HG03575 (cell line): ENCODE data around the gene KDM4B.

Experiments
- ATAC-seq: cut with Tn5 transposase; IDR thresholded peaks from one replicate; pipeline ENCODE4 v1.9.1; 2021; ENCODE audit not compliant: unreplicated experiment, insufficient number of reproducible peaks, low FRiP score; ENCODE audit errors: extremely low read depth

Gene KDM4B

DNA sequence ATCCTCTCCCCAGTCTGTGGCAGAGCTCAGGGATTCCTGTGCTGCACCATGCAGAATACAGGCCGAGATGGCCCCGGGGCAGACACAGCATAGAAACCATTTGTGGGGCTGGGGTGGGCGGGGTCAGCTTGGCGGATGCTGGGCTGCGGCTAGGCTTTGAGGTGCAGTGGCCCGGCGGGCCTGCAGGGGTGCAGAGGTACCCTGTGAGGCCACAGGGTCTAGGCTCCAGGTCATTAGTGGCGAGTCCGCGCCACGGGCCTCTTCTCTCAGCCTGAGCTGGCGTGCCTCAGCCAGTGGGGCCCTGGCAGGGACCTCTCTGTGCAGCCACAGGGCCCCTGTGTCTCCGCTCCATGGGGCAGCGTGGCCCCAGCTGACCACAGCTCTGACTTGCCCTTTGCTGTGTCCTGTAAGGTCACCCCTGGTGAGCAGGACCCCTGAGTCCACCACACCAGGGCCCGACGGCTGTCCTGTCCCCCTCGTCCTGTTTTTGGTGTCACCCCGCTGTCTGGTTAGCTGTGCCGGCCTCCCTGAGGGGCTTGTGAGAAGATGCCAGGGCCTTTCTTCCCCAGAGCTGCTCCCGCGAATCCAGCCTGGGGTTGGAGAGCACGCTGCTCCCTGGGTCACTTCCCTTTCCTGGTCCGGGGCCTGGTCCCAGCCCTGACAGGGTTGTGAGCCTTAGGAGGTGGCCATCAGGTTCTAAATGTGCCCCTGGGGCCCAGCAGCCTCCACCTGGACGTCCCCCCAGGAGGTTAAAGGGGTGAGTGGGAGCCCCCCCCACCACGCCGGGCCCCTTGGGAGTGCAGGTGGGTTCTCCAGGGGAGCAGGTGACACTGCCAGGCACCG is 12.1 kb downstream of the KDM4B start:
- ATAC-seq = no peak

DNA sequence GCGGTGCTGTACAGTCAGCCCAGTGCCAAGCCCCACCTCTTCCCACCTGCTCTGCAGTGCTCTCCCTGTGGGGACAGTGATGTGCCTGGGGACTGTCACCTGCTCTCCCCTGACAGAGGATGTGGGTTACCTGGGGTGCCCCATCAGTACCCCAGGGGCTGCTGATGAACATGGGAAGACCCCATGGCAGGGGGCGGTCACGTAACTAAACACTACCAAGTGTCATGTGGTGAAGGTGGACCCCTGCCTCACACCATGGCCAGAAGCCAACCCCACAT is 12.7 kb downstream of the KDM4B start:
- no peak for ATAC-seq

DNA sequence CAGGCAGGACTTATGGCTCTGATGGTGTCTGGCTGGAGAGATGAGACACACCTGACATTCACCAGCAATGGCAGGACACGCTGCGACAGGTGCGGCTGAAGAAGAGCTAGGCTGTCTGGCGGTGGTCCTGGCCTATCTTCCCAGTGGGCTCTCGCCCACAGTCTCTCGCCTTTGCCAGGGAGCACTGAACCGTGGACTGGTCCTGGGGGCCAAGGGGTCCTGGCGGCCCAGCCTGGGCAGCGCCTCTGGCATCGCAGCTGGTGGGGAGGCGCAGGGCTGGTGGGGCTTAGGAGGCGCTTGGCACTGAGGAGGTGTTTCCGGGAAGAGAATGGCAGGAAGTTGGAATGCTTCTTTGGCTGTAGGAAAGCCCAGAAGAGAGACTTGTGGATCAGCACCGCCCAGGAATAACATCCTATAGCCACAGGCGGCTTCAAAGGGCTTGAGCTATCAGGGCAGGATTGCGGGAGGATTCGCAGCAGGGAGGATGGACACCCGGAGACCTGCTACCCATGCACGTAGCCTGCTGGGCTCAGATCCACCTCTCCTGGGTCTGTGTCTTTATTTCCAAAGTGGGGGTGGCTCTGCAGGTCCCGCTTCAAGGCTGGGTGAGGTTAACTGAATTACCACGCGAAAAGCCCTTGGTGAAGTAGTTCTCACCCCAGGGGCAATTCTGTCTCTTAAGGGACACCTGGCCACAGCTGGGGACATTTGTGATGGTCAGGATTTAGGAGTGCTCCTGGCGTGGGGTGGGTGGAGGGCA is 14.6 kb downstream of the KDM4B start:
- no peak for ATAC-seq

DNA sequence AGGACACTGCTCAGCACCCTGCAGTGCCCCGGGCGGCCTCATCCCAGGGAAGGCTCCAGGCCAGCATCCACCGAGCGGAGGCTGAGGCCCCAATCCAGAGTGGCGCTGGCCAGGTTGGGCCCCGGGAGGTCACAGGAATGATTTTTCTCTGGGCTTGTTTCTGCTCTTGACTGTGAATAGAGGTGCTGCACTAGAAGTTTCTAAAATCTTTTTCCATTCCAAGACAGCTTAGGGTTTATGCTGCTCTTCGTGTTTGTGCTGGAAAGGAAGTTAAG is 15.1 kb downstream of the KDM4B start:
- no peak for ATAC-seq

DNA sequence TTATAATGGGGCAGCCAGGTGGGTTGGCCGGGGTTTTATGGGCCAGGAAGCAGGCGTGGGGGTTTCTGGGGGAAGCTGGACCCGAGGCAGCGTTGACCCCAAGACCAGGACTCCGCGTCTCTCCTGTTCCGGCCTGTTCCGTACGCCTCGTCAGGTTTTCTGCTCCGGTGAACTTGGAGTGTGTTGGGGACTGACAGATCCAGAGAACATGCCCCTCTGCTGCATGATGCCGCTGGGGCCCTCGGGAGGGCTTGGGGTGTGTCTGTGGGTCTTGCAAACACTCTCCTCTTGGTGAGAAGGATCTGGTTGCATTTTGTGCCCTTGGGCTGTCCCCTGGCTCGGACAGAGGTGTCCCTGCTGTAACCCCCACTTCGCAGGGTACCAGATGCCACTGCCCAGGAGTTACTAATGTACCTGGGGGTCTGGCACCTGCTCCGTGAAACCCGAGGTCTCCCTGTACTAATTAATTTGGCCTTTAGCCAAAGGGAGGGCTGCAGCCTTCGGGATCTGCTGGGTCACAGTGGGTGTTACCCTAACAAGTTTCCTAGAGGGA is 15.6 kb downstream of the KDM4B start:
- ATAC-seq = no peak

DNA sequence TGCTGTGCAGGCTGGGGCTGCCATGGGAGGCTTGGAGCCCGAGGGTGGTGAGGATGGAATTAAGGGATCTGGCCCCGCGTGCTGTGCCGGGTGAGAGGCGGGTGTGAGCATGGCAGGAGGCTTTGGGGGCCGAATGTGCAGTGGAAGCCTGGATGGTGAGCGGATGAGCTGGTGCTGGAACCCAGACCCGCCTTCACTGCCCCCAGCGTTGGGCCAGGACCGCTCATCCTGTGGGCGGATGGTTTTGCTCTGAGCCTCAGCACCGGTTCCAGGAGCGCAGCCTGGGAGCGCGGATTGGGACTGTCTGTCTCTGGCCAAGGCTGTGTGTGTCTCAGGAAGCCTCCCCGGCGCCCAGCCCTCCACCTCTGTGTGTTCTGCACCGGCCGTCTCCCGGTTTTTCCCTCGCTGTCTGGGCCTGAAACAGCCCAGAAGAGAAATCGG is 16.7 kb downstream of the KDM4B start:
- ATAC-seq = no peak

DNA sequence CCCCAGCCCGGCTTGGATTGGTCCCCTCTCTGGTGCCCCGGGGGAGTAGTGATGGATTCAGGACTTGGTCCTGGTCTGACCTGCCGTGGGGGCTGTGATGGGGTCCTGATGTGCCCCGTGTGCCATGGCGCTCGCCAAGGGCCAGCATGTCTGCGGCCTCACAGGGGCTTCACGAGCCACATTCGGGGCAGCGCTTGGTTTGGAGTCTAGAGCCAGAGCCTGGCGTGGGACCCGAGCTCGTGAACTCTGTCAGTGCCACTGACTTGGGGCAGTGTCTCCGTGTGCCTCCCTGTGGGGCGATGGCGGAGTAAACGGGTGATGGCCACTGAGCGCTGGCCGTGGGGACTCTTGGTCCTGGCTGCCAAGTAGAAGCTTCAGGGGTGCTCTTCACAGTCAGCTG is 17.1 kb downstream of the KDM4B start:
- no peak for ATAC-seq

DNA sequence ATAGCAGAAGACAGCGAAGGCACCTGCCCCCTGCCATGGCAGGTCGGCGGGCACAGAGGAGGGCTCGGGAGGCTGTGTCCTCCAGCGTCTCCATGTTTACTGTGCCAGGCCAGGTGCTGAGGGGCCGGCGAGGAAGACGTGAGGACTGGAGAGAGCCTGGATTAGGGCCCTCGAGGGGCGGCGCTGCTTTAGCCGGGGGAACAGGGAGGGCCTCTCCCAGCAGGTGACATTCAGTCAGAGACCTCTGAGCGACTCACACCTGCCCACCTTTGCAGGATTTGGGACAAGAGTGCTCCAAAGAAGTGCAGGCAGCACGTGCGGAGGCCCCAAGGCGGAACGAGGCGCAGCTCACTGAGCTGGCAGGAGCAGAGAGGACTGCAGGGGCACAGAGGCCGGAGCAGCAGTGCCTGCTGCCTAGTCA is 17.6 kb downstream of the KDM4B start:
- ATAC-seq = no peak

DNA sequence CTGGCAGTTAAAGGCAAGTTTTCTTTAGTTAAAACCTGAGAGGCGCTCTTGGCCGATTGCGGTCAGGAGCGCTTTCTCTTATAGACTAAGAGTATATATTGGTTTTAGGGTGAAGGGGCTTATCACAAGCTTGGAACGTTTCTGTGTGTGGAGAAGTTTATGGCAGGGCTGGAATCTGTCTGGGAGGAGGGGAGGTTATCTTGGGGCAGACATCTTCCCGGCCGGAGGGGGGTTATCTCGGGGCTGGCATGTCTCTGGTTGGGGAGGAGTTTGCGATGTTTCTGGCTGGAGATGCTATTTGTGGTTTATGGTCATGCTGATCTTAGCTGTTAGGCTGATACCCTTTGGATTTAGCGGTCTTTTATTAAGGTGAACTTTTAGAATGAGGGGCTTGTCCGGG is 18.3 kb downstream of the KDM4B start:
- no peak for ATAC-seq

DNA sequence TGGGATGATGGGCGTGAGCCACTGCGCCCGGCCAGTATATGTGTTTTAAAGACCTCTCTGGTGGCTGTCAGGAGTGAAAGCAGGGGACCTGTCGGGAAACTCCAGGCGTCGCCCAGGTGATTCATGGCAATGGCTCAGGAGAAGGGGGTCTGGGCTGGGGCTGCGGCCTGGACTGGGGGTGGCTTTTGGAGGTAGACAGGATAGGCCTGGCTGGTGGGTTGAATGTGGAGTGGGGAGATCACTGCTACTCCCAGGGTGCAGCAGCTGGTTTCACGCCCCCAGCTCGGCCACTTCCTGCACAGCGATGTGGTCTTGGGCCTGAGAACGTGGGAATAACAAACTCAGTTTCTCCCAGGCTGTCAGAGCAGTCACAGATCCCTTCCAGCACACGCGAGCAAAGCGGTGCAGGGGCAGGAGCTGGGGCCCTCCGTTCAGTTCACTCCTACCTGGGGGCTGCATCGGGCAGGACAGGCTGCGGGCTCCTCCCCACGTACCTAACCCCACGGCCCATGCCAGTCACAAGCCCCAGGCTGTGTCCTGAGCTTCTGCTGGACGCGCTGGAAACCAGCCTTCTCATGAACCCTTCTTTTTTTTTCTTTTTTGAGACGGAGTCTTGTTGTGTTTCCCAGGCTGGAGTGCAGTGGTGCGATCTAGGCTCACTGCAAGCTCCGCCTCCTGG is 18.9 kb downstream of the KDM4B start:
- ATAC-seq = no peak

DNA sequence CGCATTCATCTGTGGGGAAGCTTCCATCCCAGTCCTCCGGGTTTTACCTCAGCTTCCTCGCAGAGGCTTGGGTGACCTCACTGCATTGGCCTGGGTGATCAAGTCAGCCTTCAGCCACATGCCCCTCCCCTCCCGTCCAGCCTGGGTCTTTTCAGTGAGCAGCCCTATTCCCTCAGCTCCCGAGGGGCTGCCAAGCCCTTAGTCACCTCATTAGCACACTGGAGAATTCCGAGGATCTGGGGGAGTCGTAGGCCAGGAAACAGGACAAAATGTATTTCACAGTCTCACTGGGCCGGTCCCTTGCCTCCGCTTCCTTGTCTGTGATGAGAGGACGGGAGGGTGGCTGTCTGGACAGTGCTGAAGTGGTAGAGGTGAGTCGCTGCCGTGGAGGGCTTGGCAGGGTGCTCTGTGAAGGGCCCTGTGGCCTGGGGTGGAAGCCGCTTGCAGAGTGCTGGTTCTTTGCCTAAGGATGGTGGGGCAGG is 19.9 kb downstream of the KDM4B start:
- no peak for ATAC-seq

DNA sequence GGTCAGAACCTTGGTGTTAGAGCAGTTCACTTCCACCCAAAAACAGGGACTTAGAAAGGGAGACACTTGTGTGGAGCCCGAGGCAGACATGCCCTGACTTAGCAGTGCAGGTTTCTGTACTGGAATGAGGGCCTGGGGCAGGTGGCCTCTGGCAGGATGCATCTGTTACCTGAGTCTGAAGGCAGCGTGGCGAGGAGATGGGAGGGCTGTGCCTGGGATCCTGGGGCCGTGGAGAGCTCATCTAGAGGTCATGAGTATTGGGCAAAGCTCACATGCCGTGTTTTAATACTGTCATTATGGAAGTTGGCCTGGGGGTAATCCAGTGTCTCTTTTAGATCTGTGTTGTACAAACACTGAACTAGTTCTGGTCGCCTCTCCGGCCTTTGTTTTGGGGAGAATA is 21.4 kb downstream of the KDM4B start:
- ATAC-seq = no peak

DNA sequence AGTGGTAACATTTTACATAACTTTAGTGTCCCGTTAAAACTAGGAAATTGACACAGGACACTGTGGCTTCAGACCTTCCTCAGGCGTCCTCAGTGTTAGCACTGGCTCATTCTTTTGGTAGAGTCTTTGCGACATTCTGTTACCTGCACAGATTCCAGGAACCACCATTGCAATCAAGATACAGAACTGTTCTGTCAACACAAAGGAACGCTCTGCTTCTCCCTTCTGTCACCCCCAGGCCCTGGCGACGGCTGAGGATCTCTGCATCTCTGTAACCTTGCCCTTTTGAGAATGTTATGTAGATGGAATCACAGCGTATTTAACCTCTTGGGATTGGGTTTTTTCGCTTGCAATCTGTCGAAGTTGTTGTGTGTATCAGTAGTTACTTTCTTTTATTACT is 22.6 kb downstream of the KDM4B start:
- ATAC-seq = no peak

DNA sequence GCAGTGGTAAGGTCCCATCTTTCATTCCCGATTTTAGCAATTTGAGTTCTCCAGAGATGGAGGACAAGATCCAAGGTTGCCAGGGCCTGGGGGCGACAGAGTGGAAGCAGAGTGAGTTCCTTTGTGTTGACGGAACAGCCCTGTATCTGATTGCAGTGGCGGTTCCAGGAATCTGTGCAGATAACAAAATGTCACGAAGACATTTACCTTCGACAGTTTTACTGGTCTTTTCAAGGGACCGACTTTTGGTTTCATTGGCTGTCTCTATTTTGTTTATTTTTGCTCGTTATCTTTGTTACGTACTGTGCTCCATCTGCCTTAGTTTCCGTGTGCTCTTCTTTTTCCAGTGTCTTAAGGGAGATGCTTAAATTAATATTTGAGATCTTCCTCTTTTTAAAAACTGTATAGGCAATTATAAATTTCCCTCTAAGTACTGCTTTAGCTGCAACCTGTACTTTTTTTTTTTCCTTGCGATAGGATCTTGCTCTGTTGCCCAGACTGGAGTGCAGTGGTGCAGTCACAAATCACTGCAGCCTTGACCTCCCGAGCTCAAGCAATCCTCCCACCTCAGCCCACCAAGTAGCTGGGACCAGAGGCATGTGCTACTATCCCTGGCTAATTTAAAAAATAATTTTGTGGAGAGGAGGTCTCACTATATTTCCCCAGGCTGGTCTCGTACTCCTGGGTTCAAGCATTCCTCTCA is 23.2 kb downstream of the KDM4B start:
- ATAC-seq = no peak

DNA sequence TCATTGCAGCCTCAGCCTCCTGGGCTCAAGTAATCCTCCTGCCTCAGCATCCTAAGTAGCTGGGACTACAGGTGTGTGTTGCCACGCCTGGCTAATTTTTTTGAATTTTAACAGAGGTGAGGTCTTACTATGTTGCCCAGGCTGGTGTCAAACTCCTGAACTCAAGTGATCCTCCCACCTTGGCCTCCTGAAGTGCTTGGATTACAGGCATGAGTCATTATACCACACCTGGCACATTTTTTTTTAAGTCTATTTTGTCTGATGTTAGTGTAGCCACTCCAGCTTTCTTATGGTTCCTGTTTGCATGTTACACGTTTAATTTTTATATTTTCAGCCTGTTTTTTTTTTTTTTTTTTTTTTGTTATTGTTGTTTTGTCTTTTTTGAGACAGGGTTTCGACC is 24.8 kb downstream of the KDM4B start:
- no peak for ATAC-seq

DNA sequence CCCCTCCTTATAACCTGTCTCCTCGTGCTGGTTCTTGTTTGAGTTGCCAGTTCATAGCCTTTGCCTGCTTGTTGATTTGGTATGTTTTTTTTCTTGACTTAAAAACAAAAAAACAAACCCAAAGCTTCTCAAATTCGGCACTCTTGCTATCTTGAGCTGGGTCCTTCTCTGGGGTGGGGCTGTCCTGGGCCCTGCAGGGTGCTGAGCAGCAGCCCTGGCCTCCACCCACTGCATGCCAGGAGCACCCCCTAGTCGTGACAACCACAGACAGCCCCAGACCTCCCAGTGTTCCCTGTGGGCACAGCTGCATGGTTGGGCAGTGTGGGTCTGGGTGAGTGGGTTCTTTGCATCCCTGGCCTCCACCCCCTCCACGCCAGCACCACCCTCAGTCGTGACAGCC is 27.8 kb downstream of the KDM4B start:
- ATAC-seq = no peak

DNA sequence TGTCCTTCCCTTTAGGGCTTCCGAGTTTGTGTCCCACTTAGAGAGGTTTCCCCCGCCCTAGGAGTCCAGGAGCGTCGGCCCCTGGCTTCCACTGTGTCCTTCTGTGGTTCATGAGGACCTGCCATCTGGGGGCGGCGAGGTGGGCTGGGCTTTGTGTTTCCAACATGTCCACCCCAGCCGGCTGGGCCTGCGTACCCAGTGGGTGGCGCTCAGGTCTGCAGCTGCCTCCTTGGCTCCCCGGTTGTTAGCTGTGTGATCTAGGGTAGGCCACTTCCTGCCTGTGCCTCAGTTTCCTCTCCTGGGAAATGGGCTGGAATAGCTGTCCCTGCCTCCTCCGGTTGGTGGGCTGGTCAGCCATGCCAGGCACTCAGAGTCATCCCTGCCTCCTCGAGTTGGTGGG is 28.4 kb downstream of the KDM4B start:
- ATAC-seq = no peak

DNA sequence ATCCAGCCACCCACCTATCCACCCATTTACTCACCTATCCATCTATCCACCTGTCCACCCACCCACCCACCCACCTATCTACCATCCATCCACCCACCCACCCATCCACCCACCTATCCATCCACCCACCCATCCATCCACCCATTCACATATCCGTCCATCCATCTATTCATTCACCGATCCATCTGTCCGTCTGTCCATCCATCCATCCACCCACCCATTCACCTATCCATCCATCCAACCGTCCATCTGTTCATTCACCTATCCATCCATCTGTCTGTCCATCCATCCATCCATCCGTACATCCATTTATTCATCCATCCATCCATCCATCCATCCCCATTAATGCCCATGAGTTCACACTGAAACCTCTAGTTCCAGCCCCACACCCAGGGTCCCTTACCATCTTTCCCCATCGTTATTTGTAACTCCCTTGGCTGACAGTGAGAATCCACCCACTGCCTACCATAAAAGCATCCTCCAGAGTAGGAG is 31.3 kb downstream of the KDM4B start:
- no peak for ATAC-seq

DNA sequence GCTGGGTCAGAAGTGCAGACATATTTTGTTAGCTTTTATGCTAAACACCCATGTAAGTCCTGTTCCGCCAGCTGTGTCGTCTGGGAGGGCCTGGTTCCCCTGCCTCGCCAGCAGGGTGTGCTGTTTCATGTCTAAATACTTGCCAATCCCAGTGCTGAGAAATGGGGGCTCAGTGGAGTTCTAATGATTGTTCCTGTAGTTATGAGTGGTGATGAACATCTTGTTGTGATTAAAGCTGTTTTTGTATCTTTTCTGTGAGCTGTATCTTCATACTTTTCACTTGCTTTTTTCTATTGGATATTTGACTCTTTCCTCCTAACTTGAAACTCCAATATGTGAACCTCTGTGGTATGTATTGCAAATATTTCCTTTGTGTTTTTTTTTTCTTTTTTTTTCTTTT is 32.7 kb downstream of the KDM4B start:
- no peak for ATAC-seq
